ENCODE results near the gene MPND.

Gene MPND

GRCh38 chr19:4378886-4379285 is 35.5 kb downstream of the MPND start:
- Histone ChIP-seq H3K36me3 (ENCODE audit: control insufficient read depth, low read depth, low read length) (no peaks in the 10 kb centered on the region), H3K27me3 (ENCODE audit: control insufficient read depth, insufficient read depth, low read length) (no peaks in the 10 kb centered on the region), H3K9me3 (ENCODE audit: control insufficient read depth, low read depth, low read length) (no peaks in the 10 kb centered on the region), H3K27ac (ENCODE audit: low read length) (no peak overlapping the region), H3K4me1 (ENCODE audit: control insufficient read depth, low read depth, low read length) (peaks cover 24% of the 10 kb centered on the region), H3K4me3 (ENCODE audit: low read length) (no peak overlapping the region), H3K9ac (ENCODE audit: low read length) (no peak overlapping the region)

GRCh38 chr19:4379383-4380253 is 36.3 kb downstream of the MPND start:
- H3K9me3 ChIP-seq (ENCODE audit: control insufficient read depth, low read depth, low read length), result no peaks in the 10 kb centered on the region
- no peaks in the 10 kb centered on the region for H3K27me3 ChIP-seq (ENCODE audit: control insufficient read depth, insufficient read depth, low read length)
- no peak overlapping the region for H3K4me3 ChIP-seq (ENCODE audit: low read length)
- H3K27ac ChIP-seq (ENCODE audit: low read length), result no peak overlapping the region
- no peaks in the 10 kb centered on the region for H3K36me3 ChIP-seq (ENCODE audit: control insufficient read depth, low read depth, low read length)
- peaks cover 24% of the 10 kb centered on the region for H3K4me1 ChIP-seq (ENCODE audit: control insufficient read depth, low read depth, low read length)
- H3K9ac ChIP-seq (ENCODE audit: low read length), result no peak overlapping the region

GRCh38 chr19:4380254-4380727 is 36.9 kb downstream of the MPND start:
- Histone ChIP-seq H3K27me3 (ENCODE audit: control insufficient read depth, insufficient read depth, low read length) (no peaks in the 10 kb centered on the region), H3K4me3 (ENCODE audit: low read length) (no peak overlapping the region), H3K9ac (ENCODE audit: low read length) (no peak overlapping the region), H3K36me3 (ENCODE audit: control insufficient read depth, low read depth, low read length) (no peaks in the 10 kb centered on the region), H3K9me3 (ENCODE audit: control insufficient read depth, low read depth, low read length) (no peaks in the 10 kb centered on the region), H3K27ac (ENCODE audit: low read length) (no peak overlapping the region), H3K4me1 (ENCODE audit: control insufficient read depth, low read depth, low read length) (peaks cover 17% of the 10 kb centered on the region)

GRCh38 chr19:4385291-4386040 is 42.1 kb downstream of the MPND start:
- Histone ChIP-seq H3K9ac (ENCODE audit: low read length) (no peak overlapping the region), H3K4me1 (ENCODE audit: control insufficient read depth, low read depth, low read length) (peaks cover 16% of the 10 kb centered on the region), H3K36me3 (ENCODE audit: control insufficient read depth, low read depth, low read length) (no peaks in the 10 kb centered on the region), H3K4me3 (ENCODE audit: low read length) (no peak overlapping the region), H3K27ac (ENCODE audit: low read length) (no peak overlapping the region), H3K27me3 (ENCODE audit: control insufficient read depth, insufficient read depth, low read length) (no peaks in the 10 kb centered on the region), H3K9me3 (ENCODE audit: control insufficient read depth, low read depth, low read length) (no peaks in the 10 kb centered on the region)

GRCh38 chr19:4386041-4386782 is 42.9 kb downstream of the MPND start:
- no peak overlapping the region for H3K4me3 ChIP-seq (ENCODE audit: low read length)
- peaks cover 22% of the 10 kb centered on the region for H3K4me1 ChIP-seq (ENCODE audit: control insufficient read depth, low read depth, low read length)
- H3K36me3 ChIP-seq (ENCODE audit: control insufficient read depth, low read depth, low read length), result no peaks in the 10 kb centered on the region
- H3K9ac ChIP-seq (ENCODE audit: low read length), result no peak overlapping the region
- no peak overlapping the region for H3K27ac ChIP-seq (ENCODE audit: low read length)
- H3K9me3 ChIP-seq (ENCODE audit: control insufficient read depth, low read depth, low read length), result no peaks in the 10 kb centered on the region
- H3K27me3 ChIP-seq (ENCODE audit: control insufficient read depth, insufficient read depth, low read length), result no peaks in the 10 kb centered on the region

GRCh38 chr19:4388337-4389063 is 45.1 kb downstream of the MPND start:
- no peak overlapping the region for H3K4me3 ChIP-seq (ENCODE audit: low read length)
- H3K27me3 ChIP-seq (ENCODE audit: control insufficient read depth, insufficient read depth, low read length), result no peaks in the 10 kb centered on the region
- H3K36me3 ChIP-seq (ENCODE audit: control insufficient read depth, low read depth, low read length), result no peaks in the 10 kb centered on the region
- H3K9me3 ChIP-seq (ENCODE audit: control insufficient read depth, low read depth, low read length), result no peaks in the 10 kb centered on the region
- no peak overlapping the region for H3K9ac ChIP-seq (ENCODE audit: low read length)
- H3K27ac ChIP-seq (ENCODE audit: low read length), result no peak overlapping the region
- H3K4me1 ChIP-seq (ENCODE audit: control insufficient read depth, low read depth, low read length), result peaks cover 26% of the 10 kb centered on the region

GRCh38 chr19:4389064-4389375 is 45.7 kb downstream of the MPND start:
- H3K27me3 ChIP-seq (ENCODE audit: control insufficient read depth, insufficient read depth, low read length), result no peaks in the 10 kb centered on the region
- H3K9me3 ChIP-seq (ENCODE audit: control insufficient read depth, low read depth, low read length), result no peaks in the 10 kb centered on the region
- H3K4me3 ChIP-seq (ENCODE audit: low read length), result no peak overlapping the region
- peaks cover 26% of the 10 kb centered on the region for H3K4me1 ChIP-seq (ENCODE audit: control insufficient read depth, low read depth, low read length)
- H3K36me3 ChIP-seq (ENCODE audit: control insufficient read depth, low read depth, low read length), result no peaks in the 10 kb centered on the region
- no peak overlapping the region for H3K9ac ChIP-seq (ENCODE audit: low read length)
- H3K27ac ChIP-seq (ENCODE audit: low read length), result no peak overlapping the region

GRCh38 chr19:4389511-4390016 is 46.2 kb downstream of the MPND start:
- peak overlapping the region; percentile 51 for H3K4me3 ChIP-seq (ENCODE audit: low read length)
- H3K4me1 ChIP-seq (ENCODE audit: control insufficient read depth, low read depth, low read length), result peaks cover 26% of the 10 kb centered on the region
- H3K27ac ChIP-seq (ENCODE audit: low read length), result no peak overlapping the region
- peak overlapping the region; percentile 14 for H3K9ac ChIP-seq (ENCODE audit: low read length)
- no peaks in the 10 kb centered on the region for H3K27me3 ChIP-seq (ENCODE audit: control insufficient read depth, insufficient read depth, low read length)
- no peaks in the 10 kb centered on the region for H3K9me3 ChIP-seq (ENCODE audit: control insufficient read depth, low read depth, low read length)
- no peaks in the 10 kb centered on the region for H3K36me3 ChIP-seq (ENCODE audit: control insufficient read depth, low read depth, low read length)

GRCh38 chr19:4390017-4390566 is 46.7 kb downstream of the MPND start:
- Histone ChIP-seq H3K9me3 (ENCODE audit: control insufficient read depth, low read depth, low read length) (no peaks in the 10 kb centered on the region), H3K4me3 (ENCODE audit: low read length) (peak overlapping the region; percentile 51), H3K36me3 (ENCODE audit: control insufficient read depth, low read depth, low read length) (no peaks in the 10 kb centered on the region), H3K27ac (ENCODE audit: low read length) (no peak overlapping the region), H3K27me3 (ENCODE audit: control insufficient read depth, insufficient read depth, low read length) (no peaks in the 10 kb centered on the region), H3K9ac (ENCODE audit: low read length) (peak overlapping the region; percentile 14), H3K4me1 (ENCODE audit: control insufficient read depth, low read depth, low read length) (peaks cover 26% of the 10 kb centered on the region)

- Histone ChIP-seq H3K27me3 (ENCODE audit: control insufficient read depth, insufficient read depth, low read length) (no peaks in the 10 kb centered on the region), H3K4me1 (ENCODE audit: control insufficient read depth, low read depth, low read length) (peaks cover 26% of the 10 kb centered on the region), H3K9ac (ENCODE audit: low read length) (peak overlapping the region; percentile 14), H3K4me3 (ENCODE audit: low read length) (peak overlapping the region; percentile 51), H3K27ac (ENCODE audit: low read length) (no peak overlapping the region), H3K36me3 (ENCODE audit: control insufficient read depth, low read depth, low read length) (no peaks in the 10 kb centered on the region), H3K9me3 (ENCODE audit: control insufficient read depth, low read depth, low read length) (no peaks in the 10 kb centered on the region)
Observed at GRCh38 chr19:4390567-4391305, 47.4 kb downstream of the MPND start.
